PC-9 (cell line): Measurements from ENCODE around the gene ERCC6L2.

Experiments
- CTCF ChIP-seq: fragments of 200-600 bp; sonication (generic); conservative IDR thresholded peaks from 2 replicates; pipeline ENCODE4 v1.6.1; 2017; ENCODE audit warnings: mixed run types, antibody characterized with exemption, mild to moderate bottlenecking, moderate library complexity
- EZH2 ChIP-seq: fragments of 200-600 bp; sonication (generic); IDR thresholded peaks from 2 replicates; pipeline ENCODE4 v1.8.0; 2017; ENCODE audit warnings: antibody characterized with exemption, low read depth

- no peak for TF ChIP-seq CTCF
- no peak for TF ChIP-seq EZH2
These were observed 106.4 kb downstream of the ERCC6L2 start for GRCh38 chr9:95981761-95982390.
